Fibroblast of peridontal ligament (primary cell): ENCODE results near the gene GLS2.
"Not testable (repeated sequence)": the region's sequence is repeated elsewhere in the genome, so short reads cannot be mapped to it uniquely, and the experiment has no call there.

ENCODE experiments used
- DNase-seq: peaks from one replicate; pipeline ENCODE4 v3.0.0-alpha.2; 2010; ENCODE audit errors: extremely low read depth

The GLS2 gene

GRCh38 chr12:56448860-56449621 lies 38.9 kb downstream of the GLS2 start, which contains the start of gene TIMELESS:
TIMELESS (minus strand) TSS chr12:56449426; CDS start chr12:56434170, 15,256 bp downstream.
- DNase-seq = peak; percentile 83

GRCh38 chr12:56443208-56443607 lies 44.8 kb downstream of the GLS2 start:
- not testable (repeated sequence) for DNase-seq

GRCh38 chr12:56437430-56438176 lies 50.4 kb downstream of the GLS2 start:
- DNase-seq = no peak

- DNase-seq = no peak
Observed at GRCh38 chr12:56434828-56435227, 53.1 kb downstream of the GLS2 start.

GRCh38 chr12:56431850-56432249 lies 56.1 kb downstream of the GLS2 start:
- no peak for DNase-seq

- no peak for DNase-seq
Observed at GRCh38 chr12:56431288-56431687, 56.7 kb downstream of the GLS2 start.

- DNase-seq = no peak
Observed at GRCh38 chr12:56425940-56426438, 62.0 kb downstream of the GLS2 start.

GRCh38 chr12:56425193-56425592 lies 62.8 kb downstream of the GLS2 start:
- DNase-seq = no peak
